ENCODE results near the gene HOMER1. TPM values are rescaled to one million over a fixed set of nuclear protein-coding genes. Genes with fewer than 3 reads are reported as not detected.

HOMER1 gene
- total and polyA plus RNA-seq, 2 of the 13 experiments (the other 11 are each of a cell fraction or from before 2014, with no cell fraction given) = 5.3 to 24.8 TPM

DNA sequence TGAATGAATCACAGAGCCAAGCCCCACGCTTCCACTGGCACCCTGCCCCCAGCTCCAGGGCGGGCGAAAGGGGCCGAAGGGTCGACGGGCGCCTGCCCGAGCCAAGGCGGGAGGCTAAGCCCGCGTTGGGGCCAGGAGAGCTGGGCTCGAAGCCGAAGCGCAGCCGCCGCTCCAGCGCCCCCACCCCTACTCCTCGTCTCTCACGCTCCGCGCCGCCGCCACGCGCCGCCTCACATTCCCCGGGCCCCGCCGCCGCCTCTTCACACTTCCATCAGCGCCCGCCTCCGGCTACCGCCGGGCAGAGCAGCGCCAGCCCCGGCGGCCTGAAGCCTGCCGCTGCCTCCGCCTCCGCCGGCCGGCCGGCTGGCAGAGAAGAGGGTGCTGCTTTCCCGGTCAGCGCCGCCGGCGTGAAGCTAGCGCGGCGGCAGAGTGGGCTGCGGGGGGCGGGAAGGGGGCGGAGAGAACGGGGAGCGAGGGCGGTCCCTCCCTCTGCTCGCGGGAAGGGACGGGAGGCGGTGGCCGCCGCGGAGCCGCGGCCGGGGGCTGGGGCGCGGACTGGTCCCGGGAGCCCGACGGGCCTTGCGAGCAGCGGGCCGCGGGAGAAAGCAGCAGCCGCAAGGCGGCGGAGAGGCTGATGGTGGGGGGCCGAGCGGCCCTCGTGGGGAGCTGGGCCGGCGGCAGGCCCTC lies at the start of gene HOMER1 (continued):
- TF ChIP-seq, protein P1, sequence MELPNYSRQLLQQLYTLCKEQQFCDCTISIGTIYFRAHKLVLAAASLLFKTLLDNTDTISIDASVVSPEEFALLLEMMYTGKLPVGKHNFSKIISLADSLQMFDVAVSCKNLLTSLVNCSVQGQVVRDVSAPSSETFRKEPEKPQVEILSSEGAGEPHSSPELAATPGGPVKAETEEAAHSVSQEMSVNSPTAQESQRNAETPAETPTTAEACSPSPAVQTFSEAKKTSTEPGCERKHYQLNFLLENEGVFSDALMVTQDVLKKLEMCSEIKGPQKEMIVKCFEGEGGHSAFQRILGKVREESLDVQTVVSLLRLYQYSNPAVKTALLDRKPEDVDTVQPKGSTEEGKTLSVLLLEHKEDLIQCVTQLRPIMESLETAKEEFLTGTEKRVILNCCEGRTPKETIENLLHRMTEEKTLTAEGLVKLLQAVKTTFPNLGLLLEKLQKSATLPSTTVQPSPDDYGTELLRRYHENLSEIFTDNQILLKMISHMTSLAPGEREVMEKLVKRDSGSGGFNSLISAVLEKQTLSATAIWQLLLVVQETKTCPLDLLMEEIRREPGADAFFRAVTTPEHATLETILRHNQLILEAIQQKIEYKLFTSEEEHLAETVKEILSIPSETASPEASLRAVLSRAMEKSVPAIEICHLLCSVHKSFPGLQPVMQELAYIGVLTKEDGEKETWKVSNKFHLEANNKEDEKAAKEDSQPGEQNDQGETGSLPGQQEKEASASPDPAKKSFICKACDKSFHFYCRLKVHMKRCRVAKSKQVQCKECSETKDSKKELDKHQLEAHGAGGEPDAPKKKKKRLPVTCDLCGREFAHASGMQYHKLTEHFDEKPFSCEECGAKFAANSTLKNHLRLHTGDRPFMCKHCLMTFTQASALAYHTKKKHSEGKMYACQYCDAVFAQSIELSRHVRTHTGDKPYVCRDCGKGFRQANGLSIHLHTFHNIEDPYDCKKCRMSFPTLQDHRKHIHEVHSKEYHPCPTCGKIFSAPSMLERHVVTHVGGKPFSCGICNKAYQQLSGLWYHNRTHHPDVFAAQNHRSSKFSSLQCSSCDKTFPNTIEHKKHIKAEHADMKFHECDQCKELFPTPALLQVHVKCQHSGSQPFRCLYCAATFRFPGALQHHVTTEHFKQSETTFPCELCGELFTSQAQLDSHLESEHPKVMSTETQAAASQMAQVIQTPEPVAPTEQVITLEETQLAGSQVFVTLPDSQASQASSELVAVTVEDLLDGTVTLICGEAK (IDR thresholded peaks at IDR 0.05) = no peak
- TF ChIP-seq, protein P1 (CRISPR knock-in tag; IDR thresholded peaks at IDR 0.05) = peak; percentile 43; the same call in 1 of the 2 replicates
- TF ChIP-seq, protein P2, sequence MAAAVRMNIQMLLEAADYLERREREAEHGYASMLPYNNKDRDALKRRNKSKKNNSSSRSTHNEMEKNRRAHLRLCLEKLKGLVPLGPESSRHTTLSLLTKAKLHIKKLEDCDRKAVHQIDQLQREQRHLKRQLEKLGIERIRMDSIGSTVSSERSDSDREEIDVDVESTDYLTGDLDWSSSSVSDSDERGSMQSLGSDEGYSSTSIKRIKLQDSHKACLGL (CRISPR knock-in tag; IDR thresholded peaks at IDR 0.05) = peak; percentile 60; the same call in 1 of the 2 replicates
- TF ChIP-seq SRF (IDR thresholded peaks at IDR 0.05; ENCODE audit: low read depth, low read length) (no peak), GZF1 (CRISPR knock-in tag; IDR thresholded peaks at IDR 0.05) (no peak), EED (CRISPR knock-in tag; IDR thresholded peaks at IDR 0.05) (0 out of 2 replicates have a peak, but pooled peaks have one; percentile 19), KDM3A (CRISPR knock-in tag; IDR thresholded peaks at IDR 0.05; ENCODE audit: low read depth) (peak; percentile 67; the same call in 1 of the 2 replicates), MEIS2 (CRISPR knock-in tag; IDR thresholded peaks at IDR 0.05) (peak; percentile 57; the same call in 1 of the 2 replicates), ZMYM2 (CRISPR knock-in tag; IDR thresholded peaks at IDR 0.05) (no peak), ZNF746 (CRISPR knock-in tag; IDR thresholded peaks at IDR 0.05) (peak; percentile 25; the same call in 1 of the 2 replicates), ZNF674 (CRISPR knock-in tag; IDR thresholded peaks at IDR 0.05; ENCODE audit: low read depth) (0 out of 2 replicates have a peak, but pooled peaks have one; percentile 77), TMF1 (CRISPR knock-in tag; IDR thresholded peaks at IDR 0.05; ENCODE audit: low read depth) (peak; percentile 75; the same call in 1 of the 2 replicates), HNRNPK (IDR thresholded peaks at IDR 0.05; ENCODE audit: low read depth, low read length, poor library complexity, severe bottlenecking) (peak; percentile 95), SATB2 (CRISPR knock-in tag; IDR thresholded peaks at IDR 0.05) (no peak), SAP130 (CRISPR knock-in tag; IDR thresholded peaks at IDR 0.05; ENCODE audit: low read depth) (no peak), ONECUT2 (CRISPR knock-in tag; IDR thresholded peaks at IDR 0.05) (no peak)
- TF ChIP-seq, protein P3, sequence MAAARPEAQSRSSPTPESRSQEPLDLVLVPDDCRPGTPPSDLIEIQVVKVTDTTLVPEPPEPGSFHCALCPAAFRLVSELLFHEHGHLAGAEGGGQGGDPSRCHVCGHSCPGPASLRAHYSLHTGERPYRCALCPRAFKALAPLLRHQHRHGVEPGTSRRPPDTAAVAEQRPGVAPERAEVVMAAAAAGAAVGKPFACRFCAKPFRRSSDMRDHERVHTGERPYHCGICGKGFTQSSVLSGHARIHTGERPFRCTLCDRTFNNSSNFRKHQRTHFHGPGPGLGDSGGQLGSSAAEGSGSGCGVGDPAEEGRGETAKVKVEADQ (CRISPR knock-in tag; IDR thresholded peaks at IDR 0.05; ENCODE audit: borderline replicate concordance) = peak; percentile 45; the same call in 1 of the 2 replicates
- TF ChIP-seq, protein P4, sequence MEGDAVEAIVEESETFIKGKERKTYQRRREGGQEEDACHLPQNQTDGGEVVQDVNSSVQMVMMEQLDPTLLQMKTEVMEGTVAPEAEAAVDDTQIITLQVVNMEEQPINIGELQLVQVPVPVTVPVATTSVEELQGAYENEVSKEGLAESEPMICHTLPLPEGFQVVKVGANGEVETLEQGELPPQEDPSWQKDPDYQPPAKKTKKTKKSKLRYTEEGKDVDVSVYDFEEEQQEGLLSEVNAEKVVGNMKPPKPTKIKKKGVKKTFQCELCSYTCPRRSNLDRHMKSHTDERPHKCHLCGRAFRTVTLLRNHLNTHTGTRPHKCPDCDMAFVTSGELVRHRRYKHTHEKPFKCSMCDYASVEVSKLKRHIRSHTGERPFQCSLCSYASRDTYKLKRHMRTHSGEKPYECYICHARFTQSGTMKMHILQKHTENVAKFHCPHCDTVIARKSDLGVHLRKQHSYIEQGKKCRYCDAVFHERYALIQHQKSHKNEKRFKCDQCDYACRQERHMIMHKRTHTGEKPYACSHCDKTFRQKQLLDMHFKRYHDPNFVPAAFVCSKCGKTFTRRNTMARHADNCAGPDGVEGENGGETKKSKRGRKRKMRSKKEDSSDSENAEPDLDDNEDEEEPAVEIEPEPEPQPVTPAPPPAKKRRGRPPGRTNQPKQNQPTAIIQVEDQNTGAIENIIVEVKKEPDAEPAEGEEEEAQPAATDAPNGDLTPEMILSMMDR (CRISPR knock-in tag; IDR thresholded peaks at IDR 0.05) = peak; percentile 29; the same call in 1 of the 2 replicates
